ENCODE data around the gene IFNL3. TPM values are rescaled to one million over a fixed set of nuclear protein-coding genes. Genes with fewer than 3 reads are reported as not detected.

Gene IFNL3
- total RNA-seq, 1 donor from 2014 or later, result not detected

DNA sequence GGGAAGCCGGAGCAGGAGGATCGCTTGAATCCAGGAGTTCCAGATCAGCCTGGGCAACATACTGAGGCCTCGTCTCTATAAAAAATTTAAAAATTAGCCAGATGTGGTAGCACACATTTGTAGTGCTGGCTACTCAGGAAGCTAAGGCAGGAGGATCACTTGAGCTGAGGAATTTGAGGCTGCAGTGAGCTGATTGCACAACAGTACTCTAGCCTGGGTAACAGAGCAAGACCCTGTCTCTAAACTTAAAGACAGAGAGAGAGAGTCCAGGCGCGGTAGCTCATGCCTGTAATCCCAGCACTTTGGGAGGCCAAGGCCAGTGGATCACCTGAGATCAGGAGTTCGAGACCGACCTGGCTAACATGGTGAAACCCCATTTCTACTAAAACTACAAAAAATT is 4.4 kb downstream of the IFNL3 start:
- TF ChIP-seq, protein P1, sequence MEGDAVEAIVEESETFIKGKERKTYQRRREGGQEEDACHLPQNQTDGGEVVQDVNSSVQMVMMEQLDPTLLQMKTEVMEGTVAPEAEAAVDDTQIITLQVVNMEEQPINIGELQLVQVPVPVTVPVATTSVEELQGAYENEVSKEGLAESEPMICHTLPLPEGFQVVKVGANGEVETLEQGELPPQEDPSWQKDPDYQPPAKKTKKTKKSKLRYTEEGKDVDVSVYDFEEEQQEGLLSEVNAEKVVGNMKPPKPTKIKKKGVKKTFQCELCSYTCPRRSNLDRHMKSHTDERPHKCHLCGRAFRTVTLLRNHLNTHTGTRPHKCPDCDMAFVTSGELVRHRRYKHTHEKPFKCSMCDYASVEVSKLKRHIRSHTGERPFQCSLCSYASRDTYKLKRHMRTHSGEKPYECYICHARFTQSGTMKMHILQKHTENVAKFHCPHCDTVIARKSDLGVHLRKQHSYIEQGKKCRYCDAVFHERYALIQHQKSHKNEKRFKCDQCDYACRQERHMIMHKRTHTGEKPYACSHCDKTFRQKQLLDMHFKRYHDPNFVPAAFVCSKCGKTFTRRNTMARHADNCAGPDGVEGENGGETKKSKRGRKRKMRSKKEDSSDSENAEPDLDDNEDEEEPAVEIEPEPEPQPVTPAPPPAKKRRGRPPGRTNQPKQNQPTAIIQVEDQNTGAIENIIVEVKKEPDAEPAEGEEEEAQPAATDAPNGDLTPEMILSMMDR (IDR thresholded peaks at IDR 0.05; ENCODE audit: unreplicated experiment), result no peak
- no peak for DNase-seq (ENCODE audit: low spot score)
- Mint-ChIP-seq H3K36me3 (ENCODE audit: low read depth, unreplicated experiment) (no peaks in the 10 kb centered on the region), H3K27ac (ENCODE audit: unreplicated experiment) (no peak overlapping the region), H3K27me3 (ENCODE audit: unreplicated experiment) (peaks cover 3% of the 10 kb centered on the region), H3K9me3 (ENCODE audit: unreplicated experiment) (no peaks in the 10 kb centered on the region), H3K4me1 (ENCODE audit: unreplicated experiment) (no peaks in the 10 kb centered on the region), H3K4me3 (ENCODE audit: unreplicated experiment) (no peak overlapping the region)

DNA sequence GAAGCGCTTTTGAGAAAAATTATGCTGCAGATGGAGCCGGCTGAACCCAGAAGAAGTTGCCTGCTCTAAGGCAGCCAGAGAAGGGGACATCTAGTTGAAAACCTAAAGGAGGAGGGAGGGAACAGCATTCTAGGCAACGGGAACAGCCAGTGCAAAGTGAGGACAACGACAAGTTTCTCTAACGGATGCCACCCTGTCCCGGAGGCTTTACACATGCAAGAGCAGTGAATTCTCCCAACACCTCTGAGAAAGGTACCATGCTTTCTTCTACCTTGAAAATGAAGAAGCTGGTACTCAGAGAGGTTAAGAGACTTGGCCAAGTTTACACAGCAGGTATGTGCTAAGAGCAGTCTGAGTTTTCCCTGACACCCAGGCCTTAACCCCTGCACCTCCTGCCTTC is 5.9 kb downstream of the IFNL3 start:
- TF ChIP-seq, protein P1 (IDR thresholded peaks at IDR 0.05; ENCODE audit: unreplicated experiment), result no peak
- no peak overlapping the region for H3K27ac Mint-ChIP-seq (ENCODE audit: unreplicated experiment)
- no peak overlapping the region for H3K4me3 Mint-ChIP-seq (ENCODE audit: unreplicated experiment)
- DNase-seq (ENCODE audit: low spot score), result no peak
- no peaks in the 10 kb centered on the region for H3K4me1 Mint-ChIP-seq (ENCODE audit: unreplicated experiment)
- peaks cover 3% of the 10 kb centered on the region for H3K27me3 Mint-ChIP-seq (ENCODE audit: unreplicated experiment)
- no peaks in the 10 kb centered on the region for H3K36me3 Mint-ChIP-seq (ENCODE audit: low read depth, unreplicated experiment)
- no peaks in the 10 kb centered on the region for H3K9me3 Mint-ChIP-seq (ENCODE audit: unreplicated experiment)

- Mint-ChIP-seq H3K9me3 (ENCODE audit: unreplicated experiment) (no peaks in the 10 kb centered on the region), H3K27me3 (ENCODE audit: unreplicated experiment) (peaks cover 3% of the 10 kb centered on the region), H3K4me1 (ENCODE audit: unreplicated experiment) (no peaks in the 10 kb centered on the region), H3K4me3 (ENCODE audit: unreplicated experiment) (no peak overlapping the region), H3K27ac (ENCODE audit: unreplicated experiment) (no peak overlapping the region), H3K36me3 (ENCODE audit: low read depth, unreplicated experiment) (no peaks in the 10 kb centered on the region)
- TF ChIP-seq, protein P1 (IDR thresholded peaks at IDR 0.05; ENCODE audit: unreplicated experiment), result no peak
- no peak for DNase-seq (ENCODE audit: low spot score)
Observed at GRCh38 chr19:39238209-39238608, 6.6 kb downstream of the IFNL3 start.

DNA sequence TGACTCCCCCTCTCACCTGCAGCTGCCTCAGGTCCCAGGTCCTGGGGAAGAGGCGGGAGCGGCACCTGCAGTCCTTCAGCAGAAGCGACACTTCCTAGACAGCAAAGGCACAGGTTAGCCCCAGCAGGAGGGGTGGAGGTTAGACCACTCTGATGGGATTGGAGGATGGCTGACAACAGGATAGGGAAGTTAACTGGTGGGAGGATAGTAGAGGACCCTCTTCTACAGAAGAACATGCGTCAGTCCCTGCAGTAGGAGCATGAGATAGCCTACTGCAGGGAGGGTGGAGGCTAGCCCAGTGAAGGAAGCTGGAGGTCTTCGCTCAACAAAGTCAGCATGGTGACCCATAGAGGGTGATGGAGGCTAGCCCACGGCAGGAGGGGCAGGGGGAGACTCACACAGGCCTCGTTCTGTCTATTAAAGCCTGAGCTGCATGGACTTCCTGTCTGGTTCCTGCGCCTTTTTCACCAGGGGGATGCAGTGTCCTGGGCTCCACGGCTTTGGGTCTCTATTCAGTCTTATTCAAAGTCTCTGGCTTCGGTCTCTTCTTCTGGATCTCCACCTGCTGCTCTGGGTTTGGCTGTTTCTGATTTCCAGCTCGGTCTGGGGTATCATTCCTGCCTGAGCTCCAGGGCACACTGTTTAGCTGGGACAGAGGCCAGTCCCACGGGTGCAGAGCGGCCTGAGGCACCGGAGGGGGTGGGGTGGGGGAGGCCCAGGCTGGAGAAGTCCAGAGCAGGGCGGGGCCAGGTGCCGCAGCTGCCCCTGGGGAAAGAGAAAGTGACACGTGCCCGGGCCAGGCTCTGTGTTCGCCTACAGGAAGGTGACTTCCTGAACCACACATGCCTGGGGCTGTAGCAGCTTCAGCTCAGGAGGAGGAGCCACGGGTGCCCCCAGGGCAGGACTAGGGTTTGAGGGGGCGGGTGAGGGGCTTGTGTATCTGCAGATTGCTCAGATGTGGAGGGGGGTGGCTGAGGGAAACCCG is 7.3 kb downstream of the IFNL3 start:
- Mint-ChIP-seq H3K4me1 (ENCODE audit: unreplicated experiment) (no peaks in the 10 kb centered on the region), H3K36me3 (ENCODE audit: low read depth, unreplicated experiment) (no peaks in the 10 kb centered on the region), H3K27me3 (ENCODE audit: unreplicated experiment) (peaks cover 3% of the 10 kb centered on the region), H3K9me3 (ENCODE audit: unreplicated experiment) (no peaks in the 10 kb centered on the region), H3K4me3 (ENCODE audit: unreplicated experiment) (no peak overlapping the region), H3K27ac (ENCODE audit: unreplicated experiment) (no peak overlapping the region)
- DNase-seq (ENCODE audit: low spot score), result no peak
- TF ChIP-seq, protein P1 (IDR thresholded peaks at IDR 0.05; ENCODE audit: unreplicated experiment), result no peak

GRCh38 chr19:39236527-39236926 is 8.3 kb downstream of the IFNL3 start:
- TF ChIP-seq, protein P1 (IDR thresholded peaks at IDR 0.05; ENCODE audit: unreplicated experiment), result no peak
- Mint-ChIP-seq H3K9me3 (ENCODE audit: unreplicated experiment) (no peaks in the 10 kb centered on the region), H3K4me1 (ENCODE audit: unreplicated experiment) (no peaks in the 10 kb centered on the region), H3K27me3 (ENCODE audit: unreplicated experiment) (peaks cover 3% of the 10 kb centered on the region), H3K36me3 (ENCODE audit: low read depth, unreplicated experiment) (no peaks in the 10 kb centered on the region), H3K4me3 (ENCODE audit: unreplicated experiment) (no peak overlapping the region), H3K27ac (ENCODE audit: unreplicated experiment) (no peak overlapping the region)
- no peak for DNase-seq (ENCODE audit: low spot score)
